ENCODE results near the gene MIEN1.
"Not testable (repeated sequence)": the region's sequence is repeated elsewhere in the genome, so short reads cannot be mapped to it uniquely, and the experiment has no call there.

Gene MIEN1

GRCh38 chr17:39699157-39699817, 31.0 kb downstream of the MIEN1 start:
- DNase-seq (ENCODE audit: low read depth in 2 of 2): not testable (repeated sequence)

- DNase-seq (ENCODE audit: low read depth in 2 of 2): no peak
These were observed 32.4 kb downstream of the MIEN1 start for GRCh38 chr17:39697961-39698360.

- DNase-seq (ENCODE audit: low read depth in 2 of 2): no peak
These were observed 33.6 kb downstream of the MIEN1 start for GRCh38 chr17:39696731-39697130.

- DNase-seq (ENCODE audit: low read depth in 2 of 2): no peak
These were observed 35.2 kb downstream of the MIEN1 start for GRCh38 chr17:39695089-39695474.

- DNase-seq (ENCODE audit: low read depth in 2 of 2): no peak
These were observed 35.7 kb downstream of the MIEN1 start for GRCh38 chr17:39694593-39694992.

- no peak for DNase-seq (ENCODE audit: low read depth in 2 of 2)
These were observed 41.4 kb downstream of the MIEN1 start for GRCh38 chr17:39688945-39689344.

GRCh38 chr17:39688475-39688835, 41.9 kb downstream of the MIEN1 start:
- no peak for DNase-seq (ENCODE audit: low read depth in 2 of 2)

- DNase-seq (ENCODE audit: low read depth in 2 of 2): peak; percentile 70 to 71
These were observed 42.5 kb downstream of the MIEN1 start, which contains the start of gene PGAP3 for GRCh38 chr17:39687546-39688474. PGAP3 (minus strand) TSS chr17:39688057; CDS start chr17:39688014, 43 bp downstream.

GRCh38 chr17:39687101-39687545, 43.2 kb downstream of the MIEN1 start:
- no peak for DNase-seq (ENCODE audit: low read depth in 2 of 2)

GRCh38 chr17:39684369-39685192, 45.8 kb downstream of the MIEN1 start:
- no peak for DNase-seq (ENCODE audit: low read depth in 2 of 2)

- DNase-seq (ENCODE audit: low read depth in 2 of 2): no peak
These were observed 46.9 kb downstream of the MIEN1 start for GRCh38 chr17:39683295-39683939.

- DNase-seq (ENCODE audit: low read depth in 2 of 2): no peak
These were observed 50.7 kb downstream of the MIEN1 start for GRCh38 chr17:39679521-39680192.
